ENCODE results near the gene SMIM5.

SMIM5 gene

GRCh38 chr17:75672011-75672410, 38.8 kb downstream of the SMIM5 start:
- DNase-seq = no peak

GRCh38 chr17:75673487-75673886, 40.3 kb downstream of the SMIM5 start:
- DNase-seq = no peak

- DNase-seq = no peak
Measured at GRCh38 chr17:75676461-75676860, 43.2 kb downstream of the SMIM5 start.

GRCh38 chr17:75679706-75680211, 46.5 kb downstream of the SMIM5 start:
- no peak for DNase-seq

- DNase-seq = no peak
Measured at GRCh38 chr17:75680431-75680830, 47.2 kb downstream of the SMIM5 start.

GRCh38 chr17:75681289-75681688, 48.1 kb downstream of the SMIM5 start:
- DNase-seq = no peak

- DNase-seq = no peak
Measured at GRCh38 chr17:75683583-75683982, 50.3 kb downstream of the SMIM5 start.

GRCh38 chr17:75684249-75684648, 51.0 kb downstream of the SMIM5 start:
- DNase-seq = no peak

GRCh38 chr17:75684924-75685323, 51.7 kb downstream of the SMIM5 start:
- DNase-seq = no peak

GRCh38 chr17:75685499-75685898, 52.3 kb downstream of the SMIM5 start:
- DNase-seq = no peak

- no peak for DNase-seq
Measured at GRCh38 chr17:75688209-75688825, 55.1 kb downstream of the SMIM5 start.

GRCh38 chr17:75689441-75689873, 56.2 kb downstream of the SMIM5 start:
- DNase-seq = no peak
